ENCODE measurements around the gene GPBP1.

GRCh38 chr5:57163553-57164006, 10.3 kb upstream of the GPBP1 start:
- TF ChIP-seq EZH2 (IDR thresholded peaks at IDR 0.05; ENCODE audit: borderline replicate concordance, low read depth, low read length, severe bottlenecking) (no peak), CTCF (IDR thresholded peaks at IDR 0.05; ENCODE audit: borderline replicate concordance, extremely low read depth, low read length, poor library complexity, severe bottlenecking) (no peak)

All from DND-41 (cell line).